Esophagus mucosa (tissue), 1 donor: ENCODE data around the gene DEPDC5. TPM values are rescaled to one million over a fixed set of nuclear protein-coding genes. Genes with fewer than 3 reads are reported as not detected.
"Not testable (repeated sequence)": the region's sequence is repeated elsewhere in the genome, so short reads cannot be mapped to it uniquely, and the experiment has no call there.

Source experiments
- ATAC-seq: fragments of 200-7000 bp; cut with Tn5 transposase; one replicate; pipeline ENCODE4 v1.9.1; 2020
- total RNA-seq: library from RNA; stranded (reverse); gene quantifications from one replicate; pipeline ENCODE4 v1.2.4, GENCODE V29; 2023
- donor health status: DM: yes; HTN: yes; CAD: no.

DEPDC5 gene
- total RNA-seq, 1 donor from 2014 or later, result 17.7 TPM

DNA sequence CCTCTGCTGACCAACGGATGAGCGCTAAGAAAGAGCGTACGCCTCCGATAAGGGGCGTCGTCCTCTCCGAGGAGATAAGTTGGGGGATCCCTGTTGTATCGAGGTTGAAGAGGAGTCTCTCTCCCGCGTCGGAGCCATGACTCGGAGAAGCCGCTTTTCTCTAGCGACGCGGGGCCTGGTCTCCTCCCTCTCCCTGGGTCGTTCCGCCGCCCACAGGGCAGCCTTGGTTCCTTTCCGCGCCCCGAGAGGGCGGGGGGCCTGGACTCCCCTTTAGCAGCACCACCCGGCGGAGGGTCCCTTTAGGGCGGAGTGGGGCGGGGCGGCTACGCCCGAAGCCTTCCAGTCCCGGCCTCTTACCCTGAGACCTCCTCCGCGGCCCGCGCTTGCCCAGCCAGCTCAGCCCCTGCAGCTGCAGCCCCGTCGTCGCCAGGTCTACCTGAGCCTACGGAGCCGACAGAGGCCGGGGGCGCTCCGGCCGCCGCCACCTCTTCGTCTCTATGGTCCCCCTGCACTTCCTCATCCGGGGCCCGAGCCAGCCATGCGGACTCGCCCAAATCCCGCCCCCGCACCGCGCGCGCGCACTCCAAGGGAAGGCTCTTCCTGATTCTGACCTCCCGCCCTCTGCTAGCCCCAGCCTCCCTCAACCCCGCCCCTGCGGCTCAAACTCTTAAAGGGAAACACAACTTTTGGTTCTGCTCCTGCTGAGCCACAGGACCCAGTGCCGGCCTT lies 4.0 kb upstream of the DEPDC5 start, which contains the start of gene PRR14L:
PRR14L (minus strand) TSS at position 497 of the 729 bp plus-strand sequence. CDS start 11,272 bp downstream, outside the sequence.
- peak; percentile 91 for ATAC-seq

DNA sequence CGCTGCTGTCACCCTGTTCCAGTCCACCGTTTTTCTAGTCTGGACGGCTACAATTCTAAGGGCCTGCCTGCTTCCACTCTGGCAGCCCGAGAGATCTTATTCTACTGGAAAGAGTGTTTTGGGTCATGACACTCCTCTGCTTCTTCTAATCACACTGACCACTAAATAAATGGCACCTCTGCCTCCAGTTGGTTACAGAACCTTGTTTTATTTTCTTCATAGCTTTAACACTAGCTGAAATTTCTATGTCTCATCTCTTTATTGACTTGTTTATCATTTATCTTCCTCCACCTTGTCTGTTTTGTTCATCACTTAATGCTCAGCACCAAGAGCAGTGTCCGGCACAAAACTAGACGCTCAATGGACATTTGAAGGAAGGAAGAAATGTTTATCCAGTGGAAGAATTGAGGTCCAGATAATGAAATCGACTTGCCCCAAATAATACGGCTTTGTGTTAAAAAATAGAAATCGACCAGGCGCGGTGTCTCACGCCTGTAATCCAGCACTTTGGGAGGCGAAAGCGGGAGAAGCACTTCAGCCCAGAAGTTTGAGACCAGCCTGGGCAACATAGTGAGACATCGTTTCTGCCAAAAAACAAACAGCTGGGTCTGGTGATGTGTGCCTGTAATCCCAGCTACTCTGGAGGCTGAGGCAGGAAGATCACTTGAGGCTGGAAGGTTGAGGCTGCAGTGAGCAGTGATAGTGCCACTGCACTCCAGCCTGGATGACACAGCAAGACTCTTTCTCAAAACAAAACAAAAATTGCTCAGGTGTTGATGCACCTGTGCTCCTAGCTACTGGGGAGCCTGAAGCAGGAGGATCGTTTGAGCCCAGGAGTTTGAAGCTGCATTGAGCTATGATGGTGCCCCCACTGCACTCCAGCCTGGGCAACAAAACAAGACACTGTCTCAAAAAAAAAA lies 3.2 kb upstream of the DEPDC5 start:
- no peak for ATAC-seq

DNA sequence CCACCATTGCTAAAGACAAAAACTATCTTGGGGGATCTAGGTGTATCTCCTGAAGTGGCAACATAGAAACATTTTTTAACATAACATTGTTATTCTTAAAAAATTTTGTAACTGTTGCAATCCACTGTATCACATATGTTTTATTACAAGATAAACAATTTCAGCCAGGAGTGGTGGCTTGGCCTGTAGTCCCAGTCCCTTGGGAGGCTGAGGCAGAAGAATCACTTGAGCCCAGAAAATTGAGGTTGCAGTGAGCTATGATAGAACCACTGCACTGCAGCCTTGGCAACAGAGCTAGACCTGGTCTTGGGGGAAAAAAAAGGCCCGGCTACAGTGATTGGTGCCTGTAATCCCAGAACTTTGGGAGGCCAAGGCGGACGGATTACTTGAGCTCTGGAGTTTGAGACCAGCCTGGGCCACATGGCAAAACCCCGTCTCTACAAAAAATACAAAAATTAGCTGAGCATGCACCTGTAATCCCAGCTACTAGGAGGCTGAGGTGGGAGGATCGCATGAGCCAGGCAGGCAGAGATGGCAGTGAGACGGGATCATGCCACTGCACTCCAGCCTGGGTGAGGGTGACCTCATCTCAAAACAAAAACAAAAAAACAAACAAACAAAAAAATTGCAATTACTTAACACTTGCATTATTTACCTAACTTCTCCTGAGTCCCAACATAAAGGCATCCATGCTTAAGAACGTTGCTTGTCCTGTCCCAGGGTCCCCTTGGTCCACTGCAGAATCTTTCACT lies 1.5 kb upstream of the DEPDC5 start:
- no peak for ATAC-seq

DNA sequence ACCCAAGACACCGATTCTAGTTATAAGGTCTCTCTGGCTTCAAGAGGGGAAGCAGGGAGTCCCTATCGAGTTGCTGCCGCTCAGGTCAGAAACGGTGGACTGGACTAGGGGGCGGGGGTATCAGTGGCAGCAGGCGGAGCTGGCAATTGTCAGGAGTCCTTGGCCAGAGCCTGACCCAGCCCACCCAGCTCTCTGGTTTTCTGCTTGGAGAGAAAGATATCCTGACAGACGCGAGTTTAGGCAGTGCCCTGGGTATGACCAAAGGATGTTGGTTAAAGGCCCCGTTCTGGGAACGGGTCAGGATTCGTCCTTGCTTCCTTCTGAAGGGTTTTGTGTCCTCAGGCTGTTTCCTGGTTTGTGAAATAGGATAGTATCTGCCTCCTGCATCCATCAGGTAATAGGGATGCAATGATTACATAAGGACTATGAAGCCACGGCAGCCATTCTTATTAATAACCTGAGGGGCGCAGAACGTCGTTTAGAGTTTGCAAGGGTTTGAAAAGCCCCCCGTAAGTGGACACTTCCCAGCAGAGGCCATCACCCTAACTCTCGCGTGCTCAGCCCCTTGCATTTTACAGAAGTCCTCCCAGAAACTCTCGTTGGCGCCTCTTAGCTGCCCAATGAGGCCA lies 700 bp upstream of the DEPDC5 start:
- ATAC-seq, result no peak

DNA sequence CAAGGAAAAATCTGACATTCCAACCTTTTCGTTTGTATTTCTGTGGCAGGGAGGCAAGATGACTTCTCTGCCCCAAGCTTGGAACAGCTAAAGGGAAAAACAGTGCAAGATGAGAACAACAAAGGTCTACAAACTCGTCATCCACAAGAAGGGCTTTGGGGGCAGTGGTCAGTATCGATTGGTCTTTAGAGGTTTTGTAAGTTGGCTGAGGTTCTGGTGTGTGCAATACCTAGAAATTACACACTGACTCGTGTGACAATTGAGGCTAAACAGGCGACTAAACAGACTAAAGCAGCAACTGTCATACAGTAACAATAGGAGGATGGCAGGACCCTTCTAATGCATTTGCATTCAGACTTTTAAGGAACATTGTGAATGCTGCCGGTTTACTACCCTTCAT lies 994 bp downstream of the DEPDC5 start:
- no peak for ATAC-seq

GRCh38 chr22:31757265-31757664 lies 3.4 kb downstream of the DEPDC5 start:
- ATAC-seq, result no peak

DNA sequence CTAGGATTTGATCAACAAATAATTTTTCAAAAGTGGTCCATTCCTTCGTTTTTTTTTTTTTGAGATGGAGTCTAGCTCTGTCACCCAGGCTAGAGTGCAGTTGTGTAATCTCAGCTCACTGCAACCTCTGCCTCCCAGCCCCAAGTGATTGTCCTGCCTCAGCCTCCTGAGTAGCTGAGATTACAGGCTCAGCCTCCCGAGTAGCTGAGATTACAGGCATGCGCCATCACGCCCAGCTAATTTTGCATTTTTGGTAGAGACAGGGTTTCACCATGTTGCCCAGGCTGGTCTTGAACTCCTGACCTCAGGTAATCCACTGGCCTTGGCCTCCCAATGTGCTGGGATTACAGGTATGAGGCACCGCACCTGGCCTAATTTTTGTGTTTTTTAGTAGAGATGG lies 5.0 kb downstream of the DEPDC5 start:
- ATAC-seq, result not testable (repeated sequence)

GRCh38 chr22:31764785-31765184 lies 11.0 kb downstream of the DEPDC5 start:
- ATAC-seq, result no peak

- peak; percentile 85 for ATAC-seq
These were observed 14.7 kb downstream of the DEPDC5 start for GRCh38 chr22:31768422-31769059.

DNA sequence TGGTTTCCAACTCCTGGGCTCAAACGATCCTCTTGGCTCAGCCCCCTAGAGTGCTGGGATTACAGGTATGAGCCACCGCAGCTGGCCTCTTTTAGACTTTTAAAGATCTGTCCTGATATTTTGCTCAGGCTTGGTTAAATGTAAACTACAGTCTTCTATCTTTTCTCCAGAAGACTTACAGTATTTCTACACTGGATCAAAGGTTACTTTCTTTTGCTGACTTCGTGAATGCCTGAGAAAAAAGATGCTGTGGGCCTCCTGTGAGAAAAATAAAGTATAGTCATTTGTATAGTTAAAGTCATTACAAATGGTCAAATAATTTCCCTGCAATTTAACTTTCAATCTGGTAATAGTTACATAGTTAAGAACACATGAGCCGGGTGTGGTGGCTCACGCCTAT lies 19.6 kb downstream of the DEPDC5 start:
- no peak for ATAC-seq

GRCh38 chr22:31776231-31776630 lies 22.4 kb downstream of the DEPDC5 start:
- ATAC-seq, result peak; percentile 90

- ATAC-seq, result no peak
These were observed 36.0 kb downstream of the DEPDC5 start for GRCh38 chr22:31789803-31790202.

- ATAC-seq, result no peak
These were observed 36.4 kb downstream of the DEPDC5 start for GRCh38 chr22:31790240-31790639.

DNA sequence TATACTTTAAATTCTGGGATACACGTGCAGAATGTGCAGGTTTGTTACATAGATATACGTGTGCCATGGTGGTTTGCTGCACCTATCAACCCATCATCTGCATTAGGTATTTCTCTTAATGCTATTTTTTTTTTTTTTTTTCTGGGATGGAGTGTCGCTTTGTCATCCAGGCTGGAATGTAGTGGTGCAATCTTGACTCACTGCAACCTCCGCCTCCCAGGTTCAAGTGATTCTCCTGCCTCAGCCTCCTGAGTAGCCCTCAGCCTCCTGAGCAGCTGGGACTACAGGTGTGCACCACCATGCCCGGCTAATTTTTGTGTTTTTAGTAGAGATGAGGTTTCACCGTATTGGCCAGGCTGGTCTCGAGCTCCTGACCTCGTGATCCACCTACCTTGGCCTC lies 45.5 kb downstream of the DEPDC5 start:
- ATAC-seq, result not testable (repeated sequence)

DNA sequence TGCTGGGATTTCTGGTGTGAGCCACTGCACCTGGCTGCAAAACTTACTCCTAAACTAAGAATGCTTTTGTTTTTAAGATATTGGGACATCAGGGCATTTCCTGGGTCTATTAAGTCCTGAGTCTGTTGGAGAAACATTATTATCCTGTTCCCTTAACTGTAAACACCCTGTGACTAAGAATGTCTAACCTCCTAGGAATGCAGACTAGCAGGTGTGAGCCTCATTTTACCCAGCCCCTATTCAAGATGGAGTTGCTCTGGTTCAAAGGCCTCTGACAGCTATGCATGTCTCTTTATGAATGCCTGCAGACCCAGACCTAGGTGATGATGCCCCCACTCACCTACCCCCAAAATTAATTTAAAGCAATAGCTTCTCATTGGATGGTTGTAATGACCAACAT lies 46.2 kb downstream of the DEPDC5 start:
- ATAC-seq, result peak; percentile 98

DNA sequence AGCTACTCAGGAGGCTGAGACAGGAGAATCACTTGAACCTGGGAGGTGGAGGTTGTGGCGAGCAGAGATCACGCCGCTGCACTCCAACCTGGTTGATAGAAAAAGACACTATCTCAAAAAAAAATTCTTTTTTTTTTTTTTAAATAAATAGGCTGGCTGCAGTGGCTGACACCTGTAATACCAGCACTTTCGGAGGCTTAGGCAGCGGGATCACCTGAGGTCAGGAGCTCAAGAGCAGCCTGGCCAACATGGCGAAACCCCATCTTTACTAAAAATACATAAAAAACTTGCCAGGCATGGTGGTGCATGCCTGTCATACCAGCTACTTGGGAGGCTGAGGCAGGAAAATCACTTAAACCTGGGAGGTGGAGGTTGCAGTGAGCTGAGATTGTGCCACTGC lies 47.0 kb downstream of the DEPDC5 start:
- not testable (repeated sequence) for ATAC-seq

GRCh38 chr22:31802575-31802974 lies 48.8 kb downstream of the DEPDC5 start:
- no peak for ATAC-seq

GRCh38 chr22:31806751-31807150 lies 52.9 kb downstream of the DEPDC5 start:
- ATAC-seq, result no peak

- no peak for ATAC-seq
These were observed 59.3 kb downstream of the DEPDC5 start for GRCh38 chr22:31812977-31813605.

GRCh38 chr22:31813898-31814297 lies 60.1 kb downstream of the DEPDC5 start:
- ATAC-seq, result not testable (repeated sequence)

GRCh38 chr22:31814942-31815341 lies 61.1 kb downstream of the DEPDC5 start:
- no peak for ATAC-seq
